Parathyroid adenoma (tissue), 2 donors: ENCODE data around the gene SERPINB13.

ENCODE experiments used
- H2AFZ ChIP-seq: fragments of 300-600 bp; sonication (generic); one replicate; pipeline ENCODE4 v1.7.0; 2017; ENCODE audit warnings: antibody characterized with exemption, mild to moderate bottlenecking
- H3K27ac ChIP-seq: fragments of 300-600 bp; sonication (generic); one replicate; pipeline ENCODE4 v1.7.0; 2017
- H3K27me3 ChIP-seq: fragments of 300-600 bp; sonication (generic); one replicate; pipeline ENCODE4 v1.7.0; 2017; ENCODE audit warnings: low read length; ENCODE audit not compliant: control insufficient read depth, insufficient read depth
- H3K36me3 ChIP-seq: fragments of 300-600 bp; sonication (generic); one replicate; pipeline ENCODE4 v1.7.0; 2017; ENCODE audit warnings: low read length; ENCODE audit not compliant: control insufficient read depth, insufficient read depth
- H3K4me1 ChIP-seq: fragments of 300-600 bp; sonication (generic); one replicate; pipeline ENCODE4 v1.7.0; 2017; ENCODE audit warnings: control low read depth
- H3K4me2 ChIP-seq: fragments of 300-600 bp; sonication (generic); one replicate; pipeline ENCODE4 v1.7.0; 2017; ENCODE audit warnings: low read length
- H3K4me3 ChIP-seq: fragments of 300-600 bp; sonication (generic); one replicate; pipeline ENCODE4 v1.7.0; 2017; ENCODE audit warnings: low read depth, low read length
- H3K79me2 ChIP-seq: fragments of 300-600 bp; sonication (generic); one replicate; pipeline ENCODE4 v1.7.0; 2017; ENCODE audit warnings: control low read depth
- H3K9ac ChIP-seq: fragments of 300-600 bp; sonication (generic); one replicate; pipeline ENCODE4 v1.7.0; 2017; ENCODE audit warnings: mild to moderate bottlenecking
- H3K9me3 ChIP-seq: fragments of 300-600 bp; sonication (generic); one replicate; pipeline ENCODE4 v1.7.0; 2017; ENCODE audit warnings: low read length; ENCODE audit not compliant: control insufficient read depth
- TF ChIP-seq, protein P1 (sequence below): fragments of 300-600 bp; sonication (generic); IDR thresholded peaks from one replicate; pipeline ENCODE4 v1.7.0; 2017; ENCODE audit warnings: antibody characterized with exemption, mild to moderate bottlenecking
- donor health status: primary hyperparathyroidism.

SERPINB13 gene

DNA sequence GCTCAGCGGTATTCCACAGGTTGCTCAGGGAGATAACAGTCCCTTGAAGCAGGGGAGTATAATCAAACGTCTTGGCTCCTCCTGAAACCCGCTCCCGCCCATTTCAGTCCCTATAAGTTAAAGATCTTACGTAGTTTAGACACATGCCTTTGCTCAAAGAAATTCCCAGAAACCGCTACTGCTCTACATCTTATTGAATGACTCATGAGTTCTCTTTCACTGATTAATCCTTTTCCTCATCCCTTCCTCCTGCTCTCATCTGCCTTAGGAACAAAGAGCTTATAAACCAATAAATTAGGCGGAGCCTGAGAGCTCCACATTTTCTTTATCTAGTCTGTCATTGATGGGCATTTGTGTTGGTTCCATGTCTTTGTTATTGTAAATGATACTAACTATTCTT is 61.1 kb downstream of the SERPINB13 start:
- TF ChIP-seq, protein P1, sequence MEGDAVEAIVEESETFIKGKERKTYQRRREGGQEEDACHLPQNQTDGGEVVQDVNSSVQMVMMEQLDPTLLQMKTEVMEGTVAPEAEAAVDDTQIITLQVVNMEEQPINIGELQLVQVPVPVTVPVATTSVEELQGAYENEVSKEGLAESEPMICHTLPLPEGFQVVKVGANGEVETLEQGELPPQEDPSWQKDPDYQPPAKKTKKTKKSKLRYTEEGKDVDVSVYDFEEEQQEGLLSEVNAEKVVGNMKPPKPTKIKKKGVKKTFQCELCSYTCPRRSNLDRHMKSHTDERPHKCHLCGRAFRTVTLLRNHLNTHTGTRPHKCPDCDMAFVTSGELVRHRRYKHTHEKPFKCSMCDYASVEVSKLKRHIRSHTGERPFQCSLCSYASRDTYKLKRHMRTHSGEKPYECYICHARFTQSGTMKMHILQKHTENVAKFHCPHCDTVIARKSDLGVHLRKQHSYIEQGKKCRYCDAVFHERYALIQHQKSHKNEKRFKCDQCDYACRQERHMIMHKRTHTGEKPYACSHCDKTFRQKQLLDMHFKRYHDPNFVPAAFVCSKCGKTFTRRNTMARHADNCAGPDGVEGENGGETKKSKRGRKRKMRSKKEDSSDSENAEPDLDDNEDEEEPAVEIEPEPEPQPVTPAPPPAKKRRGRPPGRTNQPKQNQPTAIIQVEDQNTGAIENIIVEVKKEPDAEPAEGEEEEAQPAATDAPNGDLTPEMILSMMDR = no peak
- Histone ChIP-seq H3K4me1 (no peaks in the 10 kb centered on the region), H3K4me2 (no peak overlapping the region), H3K79me2 (no peaks in the 10 kb centered on the region), H2AFZ (no peak overlapping the region), H3K27me3 (no peaks in the 10 kb centered on the region), H3K4me3 (no peak overlapping the region), H3K9me3 (no peaks in the 10 kb centered on the region), H3K36me3 (no peaks in the 10 kb centered on the region), H3K9ac (no peak overlapping the region), H3K27ac (no peak overlapping the region)
